SK-N-SH treated with all-trans-retinoic acid at 6 μM for 48 hours (cell line): ENCODE data around the gene SH3BP4.

Source experiments
- ESRRG ChIP-seq: fragments of 250-450 bp; sonication (Bioruptor Pico); IDR thresholded peaks from 2 replicates; pipeline ENCODE4 v1.6.1; 2021; ENCODE audit warnings: mild to moderate bottlenecking
- ISL1 ChIP-seq: fragments of 250-450 bp; sonication (Bioruptor Pico); IDR thresholded peaks from 2 replicates; pipeline ENCODE4 v2.1.2; 2022; ENCODE audit warnings: mild to moderate bottlenecking, moderate library complexity
- RARB ChIP-seq: fragments of 250-450 bp; sonication (Bioruptor Pico); IDR thresholded peaks from 2 replicates; pipeline ENCODE4 v1.8.0; 2021; ENCODE audit warnings: mild to moderate bottlenecking, moderate library complexity
- SNAI2 ChIP-seq: fragments of 250-450 bp; sonication (Bioruptor Pico); IDR thresholded peaks from 2 replicates; pipeline ENCODE4 v1.5.0; 2020; ENCODE audit warnings: mild to moderate bottlenecking, moderate library complexity
- TCF4 ChIP-seq: fragments of 250-450 bp; sonication (Bioruptor Pico); IDR thresholded peaks from 2 replicates; pipeline ENCODE4 v1.8.0; 2021; ENCODE audit warnings: mild to moderate bottlenecking, moderate library complexity, borderline replicate concordance
- ZC3H10 ChIP-seq: fragments of 250-450 bp; sonication (Bioruptor Pico); IDR thresholded peaks from 2 replicates; pipeline ENCODE4 v1.5.1; 2021; ENCODE audit warnings: mild to moderate bottlenecking, moderate library complexity
- ZFP30 ChIP-seq: fragments of 450-650 bp; formaldehyde crosslinking; IDR thresholded peaks from 2 replicates; pipeline ENCODE4 v1.5.0; 2022; ENCODE audit warnings: mild to moderate bottlenecking, moderate library complexity
- TF ChIP-seq, protein P1 (sequence below): fragments of 250-450 bp; sonication (Bioruptor Pico); IDR thresholded peaks from 2 replicates; pipeline ENCODE4 v1.8.0; 2021; ENCODE audit warnings: low read depth, mild to moderate bottlenecking, moderate library complexity, borderline replicate concordance

DNA sequence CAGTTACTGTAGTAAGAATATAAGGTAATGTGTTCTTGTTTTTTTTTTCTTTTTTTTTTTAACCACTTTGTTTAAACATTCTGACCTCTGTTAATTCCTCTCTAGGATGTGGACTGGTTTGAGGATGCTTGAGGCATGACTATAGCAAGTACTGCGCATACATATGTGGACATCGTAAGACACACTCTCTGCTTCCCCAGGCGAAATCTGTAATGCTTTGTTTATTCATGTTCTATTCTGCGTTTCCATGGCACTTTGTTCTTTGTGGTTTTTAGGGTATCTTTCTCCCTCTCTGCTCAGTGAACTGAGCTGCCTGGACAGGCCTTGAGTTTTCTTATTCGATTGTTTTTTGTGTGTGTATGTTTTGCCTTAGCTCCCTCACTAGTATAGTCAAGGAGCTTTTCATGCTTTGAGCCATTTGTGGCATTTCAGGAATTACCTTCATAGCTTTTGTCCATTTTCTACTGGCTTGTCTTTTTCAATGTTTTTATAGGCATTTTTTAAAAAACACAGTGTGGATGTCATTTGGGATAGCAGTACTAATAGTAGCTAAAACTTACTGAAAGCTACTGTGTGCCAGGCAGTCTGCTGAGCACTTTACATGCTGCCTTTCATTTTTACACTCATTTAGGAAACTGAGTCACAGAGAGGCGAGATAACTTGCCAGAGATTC, 1.9 kb upstream of the SH3BP4 start:
- TF ChIP-seq ESRRG, result no peak
- TF ChIP-seq ZC3H10, result no peak
- TF ChIP-seq, protein P1, sequence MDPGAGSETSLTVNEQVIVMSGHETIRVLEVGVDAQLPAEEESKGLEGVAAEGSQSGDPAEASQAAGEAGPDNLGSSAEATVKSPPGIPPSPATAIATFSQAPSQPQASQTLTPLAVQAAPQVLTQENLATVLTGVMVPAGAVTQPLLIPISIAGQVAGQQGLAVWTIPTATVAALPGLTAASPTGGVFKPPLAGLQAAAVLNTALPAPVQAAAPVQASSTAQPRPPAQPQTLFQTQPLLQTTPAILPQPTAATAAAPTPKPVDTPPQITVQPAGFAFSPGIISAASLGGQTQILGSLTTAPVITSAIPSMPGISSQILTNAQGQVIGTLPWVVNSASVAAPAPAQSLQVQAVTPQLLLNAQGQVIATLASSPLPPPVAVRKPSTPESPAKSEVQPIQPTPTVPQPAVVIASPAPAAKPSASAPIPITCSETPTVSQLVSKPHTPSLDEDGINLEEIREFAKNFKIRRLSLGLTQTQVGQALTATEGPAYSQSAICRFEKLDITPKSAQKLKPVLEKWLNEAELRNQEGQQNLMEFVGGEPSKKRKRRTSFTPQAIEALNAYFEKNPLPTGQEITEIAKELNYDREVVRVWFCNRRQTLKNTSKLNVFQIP, result no peak
- TF ChIP-seq ZFP30 (CRISPR knock-in tag), result no peak
- TF ChIP-seq RARB, result no peak
- no peak for TF ChIP-seq ISL1 (CRISPR knock-in tag)
- TF ChIP-seq TCF4 (CRISPR knock-in tag), result no peak
- no peak for TF ChIP-seq SNAI2 (CRISPR knock-in tag)
